ENCODE measurements around the gene COX4I1.

COX4I1 gene

GRCh38 chr16:85759631-85760419, 39.7 kb upstream of the COX4I1 start:
- Histone ChIP-seq H3K9me3 (ENCODE audit: control insufficient read depth, low read length) (no peaks in the 10 kb centered on the region), H3K79me2 (no peaks in the 10 kb centered on the region), H3K4me1 (no peaks in the 10 kb centered on the region), H3K36me3 (ENCODE audit: control insufficient read depth, insufficient read depth, low read length) (no peaks in the 10 kb centered on the region), H2AFZ (no peak overlapping the region), H3K4me3 (ENCODE audit: low read depth, low read length) (no peak overlapping the region), H3K9ac (no peak overlapping the region), H3K4me2 (ENCODE audit: low read length) (no peak overlapping the region), H3K27ac (no peak overlapping the region), H3K27me3 (ENCODE audit: control insufficient read depth, insufficient read depth, low read length) (no peaks in the 10 kb centered on the region)
- peak; percentile 55 for TF ChIP-seq CTCF (IDR thresholded peaks at IDR 0.05)

GRCh38 chr16:85761861-85762260, 37.6 kb upstream of the COX4I1 start:
- H2AFZ ChIP-seq: no peak overlapping the region
- no peaks in the 10 kb centered on the region for H3K9me3 ChIP-seq (ENCODE audit: control insufficient read depth, low read length)
- no peaks in the 10 kb centered on the region for H3K36me3 ChIP-seq (ENCODE audit: control insufficient read depth, insufficient read depth, low read length)
- no peaks in the 10 kb centered on the region for H3K4me1 ChIP-seq
- no peak overlapping the region for H3K4me3 ChIP-seq (ENCODE audit: low read depth, low read length)
- no peak overlapping the region for H3K9ac ChIP-seq
- no peak overlapping the region for H3K27ac ChIP-seq
- no peaks in the 10 kb centered on the region for H3K27me3 ChIP-seq (ENCODE audit: control insufficient read depth, insufficient read depth, low read length)
- no peak overlapping the region for H3K4me2 ChIP-seq (ENCODE audit: low read length)
- no peak for TF ChIP-seq CTCF (IDR thresholded peaks at IDR 0.05)
- H3K79me2 ChIP-seq: no peaks in the 10 kb centered on the region

GRCh38 chr16:85762970-85763369, 36.5 kb upstream of the COX4I1 start:
- H3K27ac ChIP-seq: no peak overlapping the region
- no peaks in the 10 kb centered on the region for H3K36me3 ChIP-seq (ENCODE audit: control insufficient read depth, insufficient read depth, low read length)
- no peaks in the 10 kb centered on the region for H3K27me3 ChIP-seq (ENCODE audit: control insufficient read depth, insufficient read depth, low read length)
- no peaks in the 10 kb centered on the region for H3K9me3 ChIP-seq (ENCODE audit: control insufficient read depth, low read length)
- H3K9ac ChIP-seq: no peak overlapping the region
- no peak overlapping the region for H3K4me2 ChIP-seq (ENCODE audit: low read length)
- H3K4me1 ChIP-seq: no peaks in the 10 kb centered on the region
- no peak for TF ChIP-seq CTCF (IDR thresholded peaks at IDR 0.05)
- H3K79me2 ChIP-seq: no peaks in the 10 kb centered on the region
- H3K4me3 ChIP-seq (ENCODE audit: low read depth, low read length): no peak overlapping the region
- no peak overlapping the region for H2AFZ ChIP-seq

GRCh38 chr16:85763616-85764015, 35.9 kb upstream of the COX4I1 start:
- Histone ChIP-seq H3K4me1 (no peaks in the 10 kb centered on the region), H3K4me3 (ENCODE audit: low read depth, low read length) (no peak overlapping the region), H3K27ac (no peak overlapping the region), H3K79me2 (no peaks in the 10 kb centered on the region), H3K27me3 (ENCODE audit: control insufficient read depth, insufficient read depth, low read length) (no peaks in the 10 kb centered on the region), H3K4me2 (ENCODE audit: low read length) (no peak overlapping the region), H3K36me3 (ENCODE audit: control insufficient read depth, insufficient read depth, low read length) (no peaks in the 10 kb centered on the region), H2AFZ (no peak overlapping the region), H3K9me3 (ENCODE audit: control insufficient read depth, low read length) (no peaks in the 10 kb centered on the region), H3K9ac (no peak overlapping the region)
- TF ChIP-seq CTCF (IDR thresholded peaks at IDR 0.05): no peak

GRCh38 chr16:85765211-85765610, 34.3 kb upstream of the COX4I1 start:
- Histone ChIP-seq H3K9me3 (ENCODE audit: control insufficient read depth, low read length) (no peaks in the 10 kb centered on the region), H3K4me1 (no peaks in the 10 kb centered on the region), H3K27ac (no peak overlapping the region), H3K4me2 (ENCODE audit: low read length) (no peak overlapping the region), H3K9ac (no peak overlapping the region), H2AFZ (no peak overlapping the region), H3K36me3 (ENCODE audit: control insufficient read depth, insufficient read depth, low read length) (no peaks in the 10 kb centered on the region), H3K4me3 (ENCODE audit: low read depth, low read length) (no peak overlapping the region), H3K27me3 (ENCODE audit: control insufficient read depth, insufficient read depth, low read length) (no peaks in the 10 kb centered on the region), H3K79me2 (no peaks in the 10 kb centered on the region)
- no peak for TF ChIP-seq CTCF (IDR thresholded peaks at IDR 0.05)

All from parathyroid adenoma (tissue), 2 donors.